Panc1 (cell line): Measurements from ENCODE around the gene EZH2. TPM values are rescaled to one million over a fixed set of nuclear protein-coding genes. Genes with fewer than 3 reads are reported as not detected.

Experiments
- ATAC-seq: fragments of 200-7000 bp; cut with Tn5 transposase; 2 replicates; pipeline ENCODE4 v1.9.1; 2020; ENCODE audit warnings: mild to moderate bottlenecking, moderate library complexity
- BruUV-seq: library from RNA; stranded (reverse); fragments of 400-500 nt; replicated peaks from 2 replicates; lab custom pipeline; 2021; lab: Mats Ljungman, UMichigan
- CTCF ChIA-PET: fragments of 300-600 bp; sonication (Branson Sonifier 250); formaldehyde crosslinking; loops from one replicate; lab custom pipeline; 2022; ENCODE audit warnings: antibody characterized with exemption; lab: Charles Lee
- POLR2A ChIA-PET: fragments of 300-600 bp; sonication (Branson Sonifier 250); formaldehyde crosslinking; loops from one replicate; lab custom pipeline; 2022; ENCODE audit warnings: antibody characterized with exemption; lab: Charles Lee
- DNase-seq: peaks from one replicate; pipeline ENCODE4 v3.0.0-alpha.2; 2010; ENCODE audit warnings: low read depth, low spot score
- H3K27ac ChIP-seq: 2 replicates; pipeline ENCODE4 v1.5.1; 2011; ENCODE audit warnings: mild to moderate bottlenecking, low read length, inconsistent platforms
- H3K27me3 ChIP-seq: fragments of 200-500 bp; sonication (Bioruptor generic); 2 replicates; pipeline ENCODE4 v1.6.0; 2014; ENCODE audit warnings: low read length, inconsistent platforms; ENCODE audit not compliant: control insufficient read depth, insufficient read depth
- H3K36me3 ChIP-seq: fragments of 200-500 bp; sonication (Bioruptor generic); 2 replicates; pipeline ENCODE4 v1.5.1; 2014; ENCODE audit warnings: inconsistent platforms, mild to moderate bottlenecking, low read length, moderate library complexity; ENCODE audit not compliant: control insufficient read depth, insufficient read depth
- H3K4me1 ChIP-seq: 2 replicates; pipeline ENCODE4 v1.5.1; 2011; ENCODE audit warnings: inconsistent platforms, mild to moderate bottlenecking, low read length, moderate library complexity; ENCODE audit not compliant: control insufficient read depth, insufficient read depth
- H3K4me3 ChIP-seq, 2 experiments: 2 replicates each; pipeline ENCODE4 v1.5.1; 2011 to 2012; ENCODE audit warnings: low read depth in 2 of 2, low read length in 2 of 2, mild to moderate bottlenecking in 2 of 2, inconsistent platforms in 1 of 2, moderate library complexity in 1 of 2
- H3K9me3 ChIP-seq: fragments of 200-500 bp; sonication (Bioruptor generic); 2 replicates; pipeline ENCODE4 v1.5.1; 2014; ENCODE audit warnings: low read depth, mild to moderate bottlenecking, inconsistent platforms, low read length, moderate library complexity; ENCODE audit not compliant: control insufficient read depth, insufficient read depth
- CTCF ChIP-seq: fragments of 450-650 bp; IDR thresholded peaks from 2 replicates; pipeline ENCODE4 v1.5.1; 2017; ENCODE audit warnings: mild to moderate bottlenecking
- POLR2AphosphoS5 ChIP-seq: IDR thresholded peaks from 2 replicates; pipeline ENCODE4 v1.6.1; 2012; ENCODE audit warnings: mild to moderate bottlenecking, low read depth, low read length, moderate library complexity
- REST ChIP-seq, 2 experiments: IDR thresholded peaks; 2 replicates each; pipeline ENCODE4 v1.6.1; 2011 to 2012; ENCODE audit warnings: low read depth in 2 of 2, control low read depth in 1 of 2, low read length in 1 of 2, mild to moderate bottlenecking in 1 of 2, moderate library complexity in 1 of 2; ENCODE audit not compliant: insufficient read depth in 1 of 2
- SIN3A ChIP-seq: IDR thresholded peaks from 2 replicates; pipeline ENCODE4 v1.6.1; 2012; ENCODE audit warnings: low read depth, mild to moderate bottlenecking, low read length, moderate library complexity, borderline replicate concordance; ENCODE audit not compliant: insufficient read depth
- TCF7L2 ChIP-seq: IDR thresholded peaks from 2 replicates; pipeline ENCODE4 v1.6.1; 2011; ENCODE audit warnings: mild to moderate bottlenecking, low read depth, low read length, inconsistent platforms
- in situ Hi-C: cut with HindIII; loops from 2 replicates; pipeline ENCODE4 v1.10.0; 2016; ENCODE audit warnings: low sequenced_read_pairs, low pct_unique_long_range_greater_than_20kb
- intact Hi-C: fragments of 100-400 bp; cut with micrococcal nuclease; formaldehyde crosslinking; loops from one replicate; pipeline ENCODE4 v1.10.0; 2022; ENCODE audit not compliant: unreplicated experiment
- total RNA-seq: library from RNA; stranded (reverse); gene quantifications from one replicate; pipeline ENCODE4 v1.2.1, GENCODE V29; 2021; ENCODE audit not compliant: unreplicated experiment

EZH2 gene
- total RNA-seq, 1 experiment from 2014 or later, result 38.3 TPM

DNA sequence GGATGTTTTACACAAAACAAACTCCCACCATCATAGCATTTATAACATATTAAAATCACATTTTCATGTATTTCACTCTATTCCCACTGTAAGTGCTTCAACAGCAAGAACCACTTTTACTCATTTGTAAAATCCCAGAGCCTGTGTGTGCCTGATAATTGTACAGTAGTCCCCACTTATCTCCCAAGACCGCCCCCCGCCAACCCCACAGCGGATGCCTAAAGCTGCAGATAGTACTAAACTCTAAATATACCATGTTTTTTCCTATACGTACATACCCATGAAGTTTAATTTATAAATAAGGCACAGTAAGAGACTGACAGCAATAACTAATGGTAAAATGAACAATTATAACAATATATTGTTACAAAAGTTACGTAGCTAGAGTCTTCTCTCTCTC, 33.5 kb downstream of the EZH2 start:
- no peak overlapping the region for H3K4me3 ChIP-seq
- no peaks in the 10 kb centered on the region for H3K27me3 ChIP-seq
- no TSS peak for BruUV-seq
- DNase-seq, result no peak
- no peak for ATAC-seq
- H3K9me3 ChIP-seq, result no peaks in the 10 kb centered on the region
- no peaks in the 10 kb centered on the region; the same call in 1 of the 2 replicates for H3K36me3 ChIP-seq
- POLR2A ChIA-PET, result no interaction called here
- peaks cover 47% of the 10 kb centered on the region for H3K4me1 ChIP-seq
- intact Hi-C loops, result no loop called here
- TF ChIP-seq POLR2AphosphoS5 (no peak), REST (IDR thresholded peaks at IDR 0.05; ENCODE audit: insufficient read depth in 1 of 2, low read depth in 2 of 2, low read length in 1 of 2) (no peak)
- CTCF ChIA-PET, result no interaction called here
- in situ Hi-C loops, result no loop called here
- H3K27ac ChIP-seq, result no peak overlapping the region

DNA sequence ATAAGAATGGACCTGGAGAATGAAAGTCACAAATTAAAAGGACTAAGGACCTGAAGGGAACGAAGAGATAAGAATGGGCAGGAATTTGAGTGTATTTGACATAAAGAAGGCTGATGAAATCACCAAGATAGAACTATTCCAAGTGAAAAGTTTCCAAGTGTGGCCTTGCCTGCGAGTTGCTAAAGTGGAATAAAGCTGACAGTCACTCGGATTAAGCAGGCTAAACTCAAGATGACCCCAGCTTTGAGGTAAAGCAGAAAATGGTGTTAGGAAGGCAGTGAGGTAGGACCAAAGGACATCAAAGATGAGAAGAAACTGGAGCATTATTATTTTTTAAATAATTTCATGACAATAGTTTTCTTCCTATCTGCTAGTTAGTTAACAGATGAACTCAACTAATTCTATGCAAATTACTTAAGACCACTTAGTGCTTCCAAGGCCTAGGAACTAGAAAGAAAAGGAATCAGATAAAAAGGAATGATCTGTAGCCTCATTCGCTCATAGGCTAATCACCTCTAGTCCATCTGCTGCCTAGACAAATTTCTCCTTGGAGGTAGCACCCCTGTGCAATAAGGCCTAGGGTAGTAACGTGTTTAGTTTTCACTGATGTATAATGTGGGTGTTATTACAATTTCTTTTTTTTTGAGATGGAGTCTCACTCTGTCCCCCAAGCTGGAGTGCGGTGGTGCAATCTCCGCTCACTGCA, 34.5 kb downstream of the EZH2 start:
- Histone ChIP-seq H3K36me3 (no peaks in the 10 kb centered on the region; the same call in 1 of the 2 replicates), H3K4me1 (peaks cover 47% of the 10 kb centered on the region), H3K9me3 (no peaks in the 10 kb centered on the region), H3K27ac (peak overlapping the region; percentile 23; the same call in 1 of the 2 replicates), H3K27me3 (no peaks in the 10 kb centered on the region), H3K4me3 (no peak overlapping the region)
- BruUV-seq, result no TSS peak
- intact Hi-C loops (no loop called here), in situ Hi-C loops (no loop called here)
- ATAC-seq (no peak), DNase-seq (no peak)
- TF ChIP-seq CTCF, result no peak
- no peak for TF ChIP-seq TCF7L2
- TF ChIP-seq SIN3A, result no peak
- no peak for TF ChIP-seq POLR2AphosphoS5
- POLR2A ChIA-PET, result no interaction called here
- CTCF ChIA-PET, result no interaction called here
